ENCODE measurements around the gene TSSK1B.

GRCh38 chr5:113448252-113448651 is 13.5 kb upstream of the TSSK1B start:
- TF ChIP-seq CTCF (conservative IDR thresholded peaks at IDR 0.05; ENCODE audit: low read length) (no peak), EZH2phosphoT487 (IDR thresholded peaks at IDR 0.05; ENCODE audit: borderline replicate concordance, low read depth, low read length) (no peak)

All from OCI-LY7 (cell line).